AG04449 (cell line): Measurements from ENCODE around the gene SHISA6.

Experiments
- CTCF ChIA-PET: fragments of 350-600 bp; formaldehyde crosslinking; extraction: SDS; loops from one replicate; lab custom pipeline; 2021; ENCODE audit warnings: antibody characterized with exemption; lab: Yijun Ruan, JAX
- POLR2A ChIA-PET: fragments of 400-600, 350-600 bp; formaldehyde crosslinking; extraction: SDS; loops from one replicate; lab custom pipeline; 2020; ENCODE audit warnings: antibody characterized with exemption, inconsistent platforms; lab: Yijun Ruan, JAX
- DNase-seq: peaks from one replicate; pipeline ENCODE4 v3.0.0-alpha.2; 2010; ENCODE audit warnings: low read depth, low spot score
- H3K4me3 ChIP-seq: 2 replicates; pipeline ENCODE4 v1.5.1; 2011; ENCODE audit warnings: low read depth, mild to moderate bottlenecking, control low read depth, low read length
- CTCF ChIP-seq: IDR thresholded peaks from one replicate; pipeline ENCODE4 v1.5.1; 2011; ENCODE audit warnings: mild to moderate bottlenecking, moderate library complexity, low read length, control low read depth, inconsistent platforms; ENCODE audit not compliant: insufficient read depth; ENCODE audit errors: missing control alignments

Gene SHISA6

GRCh38 chr17:11372692-11373091, 131.7 kb downstream of the SHISA6 start:
- POLR2A ChIA-PET = no interaction called here
- no peak for DNase-seq
- CTCF ChIA-PET = no interaction called here
- no peak for TF ChIP-seq CTCF
- no peak overlapping the region for H3K4me3 ChIP-seq

GRCh38 chr17:11378506-11378905, 137.5 kb downstream of the SHISA6 start:
- H3K4me3 ChIP-seq = no peak overlapping the region
- no peak for DNase-seq
- POLR2A ChIA-PET = no interaction called here
- TF ChIP-seq CTCF = no peak
- CTCF ChIA-PET = no interaction called here

- no peak for DNase-seq
- ChIA-PET CTCF (no interaction called here), POLR2A (no interaction called here)
- H3K4me3 ChIP-seq = no peak overlapping the region
- TF ChIP-seq CTCF = no peak
Measured at GRCh38 chr17:11380761-11381160, 139.7 kb downstream of the SHISA6 start.

GRCh38 chr17:11383157-11383556, 142.1 kb downstream of the SHISA6 start:
- no peak overlapping the region for H3K4me3 ChIP-seq
- no peak for TF ChIP-seq CTCF
- DNase-seq = no peak
- POLR2A ChIA-PET = no interaction called here
- CTCF ChIA-PET = no interaction called here

GRCh38 chr17:11384131-11384530, 143.1 kb downstream of the SHISA6 start:
- CTCF ChIA-PET = no interaction called here
- POLR2A ChIA-PET = no interaction called here
- H3K4me3 ChIP-seq = no peak overlapping the region
- DNase-seq = no peak
- TF ChIP-seq CTCF = no peak

GRCh38 chr17:11387610-11388009, 146.6 kb downstream of the SHISA6 start:
- TF ChIP-seq CTCF = no peak
- no peak overlapping the region for H3K4me3 ChIP-seq
- ChIA-PET POLR2A (no interaction called here), CTCF (no interaction called here)
- DNase-seq = no peak
